ENCODE results near the gene MRTFB. TPM values are rescaled to one million over a fixed set of nuclear protein-coding genes. Genes with fewer than 3 reads are reported as not detected.

Gene MRTFB
- total and polyA plus RNA-seq, 5 donors, result 12.9 to 61.8 (median 44.8) TPM

GRCh38 chr16:14252860-14253259 lies 181.7 kb downstream of the MRTFB start:
- Histone ChIP-seq H3K27me3 (ENCODE audit: control insufficient read depth, insufficient read depth) (no peaks in the 10 kb centered on the region), H3K4me3 (ENCODE audit: low read length) (no peak overlapping the region), H3K9me3 (ENCODE audit: control insufficient read depth, low read length) (no peaks in the 10 kb centered on the region), H3K27ac (ENCODE audit: low read length) (no peak overlapping the region), H3K4me1 (ENCODE audit: control insufficient read depth, insufficient read depth, low read length) (no peaks in the 10 kb centered on the region)
- no peak for ATAC-seq
- intact Hi-C loops (cut with DNase I), result loop anchor here in 1 of 4 donors (10.0 kb wide), 1 partner anchor 282 kb away; no protein-coding TSS in a partner anchor
- no peak for DNase-seq

DNA sequence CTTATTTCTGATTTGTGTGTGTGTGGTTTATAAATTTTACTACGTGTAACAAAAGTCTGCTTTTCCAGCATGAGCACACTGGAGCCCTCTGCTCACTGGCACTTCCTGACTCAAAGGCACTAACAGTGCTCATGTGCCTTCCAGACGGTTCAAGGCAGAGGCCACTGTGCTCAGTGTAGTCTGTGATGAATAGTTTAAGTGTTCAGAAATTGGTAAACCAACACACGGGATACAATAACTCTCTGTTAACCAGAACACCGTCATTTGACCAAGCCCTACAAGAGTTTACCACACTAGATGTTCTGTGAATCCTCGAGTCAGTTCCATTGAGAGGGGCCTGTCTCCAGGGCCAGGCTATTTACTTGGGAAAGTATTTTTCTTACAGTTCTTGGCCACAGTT lies 191.9 kb downstream of the MRTFB start:
- no peaks in the 10 kb centered on the region for H3K9me3 ChIP-seq (ENCODE audit: control insufficient read depth, low read length)
- no peaks in the 10 kb centered on the region for H3K4me1 ChIP-seq (ENCODE audit: control insufficient read depth, insufficient read depth, low read length)
- 86% methylated on average over 5 of the region's 5 CpGs for WGBS
- DNase-seq (no peak), ATAC-seq (no peak)
- no peak overlapping the region for H3K27ac ChIP-seq (ENCODE audit: low read length)
- no peak overlapping the region for H3K4me3 ChIP-seq (ENCODE audit: low read length)
- intact Hi-C loops (cut with DNase I), result no loop called here
- H3K27me3 ChIP-seq (ENCODE audit: control insufficient read depth, insufficient read depth), result no peaks in the 10 kb centered on the region

- no peak for ATAC-seq
- intact Hi-C loops (cut with DNase I), result no loop called here
- Histone ChIP-seq H3K9me3 (ENCODE audit: control insufficient read depth, low read length) (no peaks in the 10 kb centered on the region), H3K4me3 (ENCODE audit: low read length) (no peak overlapping the region), H3K4me1 (ENCODE audit: control insufficient read depth, insufficient read depth, low read length) (no peaks in the 10 kb centered on the region), H3K27ac (ENCODE audit: low read length) (no peak overlapping the region), H3K27me3 (ENCODE audit: control insufficient read depth, insufficient read depth) (no peaks in the 10 kb centered on the region)
- peak in 1 of 3 donors; percentile 25 for DNase-seq
- WGBS, result 93% methylated on average over 8 of the region's 8 CpGs
Observed at GRCh38 chr16:14263769-14264168, 192.7 kb downstream of the MRTFB start.

- DNase-seq (no peak), ATAC-seq (no peak)
- Histone ChIP-seq H3K4me3 (ENCODE audit: low read length) (no peak overlapping the region), H3K27me3 (ENCODE audit: control insufficient read depth, insufficient read depth) (no peaks in the 10 kb centered on the region), H3K27ac (ENCODE audit: low read length) (no peak overlapping the region), H3K9me3 (ENCODE audit: control insufficient read depth, low read length) (no peaks in the 10 kb centered on the region), H3K4me1 (ENCODE audit: control insufficient read depth, insufficient read depth, low read length) (no peaks in the 10 kb centered on the region)
- 91% methylated on average over 3 of the region's 3 CpGs for WGBS
- intact Hi-C loops (cut with DNase I), result no loop called here
Observed at GRCh38 chr16:14264327-14264943, 193.3 kb downstream of the MRTFB start.

- DNase-seq (no peak), ATAC-seq (no peak)
- Histone ChIP-seq H3K4me1 (ENCODE audit: control insufficient read depth, insufficient read depth, low read length) (no peaks in the 10 kb centered on the region), H3K9me3 (ENCODE audit: control insufficient read depth, low read length) (no peaks in the 10 kb centered on the region), H3K27ac (ENCODE audit: low read length) (no peak overlapping the region), H3K4me3 (ENCODE audit: low read length) (no peak overlapping the region), H3K27me3 (ENCODE audit: control insufficient read depth, insufficient read depth) (no peaks in the 10 kb centered on the region)
- WGBS, result 96% methylated on average over 7 of the region's 7 CpGs
- intact Hi-C loops (cut with DNase I), result no loop called here
Observed at GRCh38 chr16:14268073-14268472, 197.0 kb downstream of the MRTFB start.

GRCh38 chr16:14275934-14276333 lies 204.8 kb downstream of the MRTFB start:
- Histone ChIP-seq H3K4me3 (ENCODE audit: low read length) (no peak overlapping the region), H3K27me3 (ENCODE audit: control insufficient read depth, insufficient read depth) (no peaks in the 10 kb centered on the region), H3K9me3 (ENCODE audit: control insufficient read depth, low read length) (no peaks in the 10 kb centered on the region), H3K27ac (ENCODE audit: low read length) (no peak overlapping the region), H3K4me1 (ENCODE audit: control insufficient read depth, insufficient read depth, low read length) (no peaks in the 10 kb centered on the region)
- DNase-seq (no peak), ATAC-seq (no peak)
- intact Hi-C loops (cut with DNase I), result no loop called here
- 97% methylated on average over 3 of the region's 3 CpGs for WGBS

DNA sequence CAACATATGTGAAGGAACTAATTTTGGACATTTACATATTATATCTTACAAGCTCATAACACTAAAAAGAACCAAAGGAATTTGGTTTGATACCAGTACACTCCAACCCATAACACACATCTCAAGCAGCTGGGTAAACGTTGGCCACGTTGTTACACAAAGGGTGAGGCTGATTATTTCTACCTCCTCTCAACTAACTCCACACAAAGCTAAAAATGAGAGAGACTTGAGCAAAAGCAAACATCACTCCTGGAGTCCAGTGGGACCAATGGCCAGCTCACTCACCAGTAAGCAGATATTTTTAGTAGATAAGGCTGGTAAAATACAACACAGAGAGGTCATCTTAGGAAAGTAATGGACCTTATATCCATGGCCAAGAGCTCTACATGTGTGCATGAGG lies 207.6 kb downstream of the MRTFB start:
- DNase-seq, result no peak

GRCh38 chr16:14280541-14280940 lies 209.4 kb downstream of the MRTFB start:
- intact Hi-C loops (cut with DNase I), result loop anchor here in 1 of 4 donors (10.0 kb wide), 1 partner anchor 356 kb away; the partner anchor contains the start of gene ERCC4
- H3K9me3 ChIP-seq (ENCODE audit: control insufficient read depth, low read length), result no peaks in the 10 kb centered on the region
- H3K4me3 ChIP-seq (ENCODE audit: low read length), result no peak overlapping the region
- no peaks in the 10 kb centered on the region for H3K27me3 ChIP-seq (ENCODE audit: control insufficient read depth, insufficient read depth)
- WGBS, result 78% methylated on average over 2 of the region's 2 CpGs
- no peak for DNase-seq
- H3K27ac ChIP-seq (ENCODE audit: low read length), result no peak overlapping the region
- no peaks in the 10 kb centered on the region for H3K4me1 ChIP-seq (ENCODE audit: control insufficient read depth, insufficient read depth, low read length)
- ATAC-seq, result no peak

More for the DNA sequence above, 207.6 kb downstream of the MRTFB start:
- Histone ChIP-seq H3K4me3 (ENCODE audit: low read length) (no peak overlapping the region), H3K9me3 (ENCODE audit: control insufficient read depth, low read length) (no peaks in the 10 kb centered on the region), H3K27ac (ENCODE audit: low read length) (no peak overlapping the region), H3K27me3 (ENCODE audit: control insufficient read depth, insufficient read depth) (no peaks in the 10 kb centered on the region), H3K4me1 (ENCODE audit: control insufficient read depth, insufficient read depth, low read length) (no peaks in the 10 kb centered on the region)
- no peak for ATAC-seq
- intact Hi-C loops (cut with DNase I), result no loop called here
- 36% methylated on average over 2 of the region's 2 CpGs for WGBS

GRCh38 chr16:14283786-14284185 lies 212.7 kb downstream of the MRTFB start:
- DNase-seq, result no peak
- Histone ChIP-seq H3K9me3 (ENCODE audit: control insufficient read depth, low read length) (no peaks in the 10 kb centered on the region), H3K27ac (ENCODE audit: low read length) (no peak overlapping the region), H3K27me3 (ENCODE audit: control insufficient read depth, insufficient read depth) (no peaks in the 10 kb centered on the region), H3K4me3 (ENCODE audit: low read length) (no peak overlapping the region), H3K4me1 (ENCODE audit: control insufficient read depth, insufficient read depth, low read length) (peaks cover 2% of the 10 kb centered on the region)
- 86% methylated on average over 7 of the region's 7 CpGs for WGBS
- intact Hi-C loops (cut with DNase I), result loop anchor here in 1 of 4 donors (10.0 kb wide), 1 partner anchor 359 kb away; the partner anchor contains the start of gene ERCC4
- ATAC-seq, result no peak

- Histone ChIP-seq H3K4me3 (ENCODE audit: low read length) (no peak overlapping the region), H3K27ac (ENCODE audit: low read length) (no peak overlapping the region), H3K4me1 (ENCODE audit: control insufficient read depth, insufficient read depth, low read length) (peaks cover 2% of the 10 kb centered on the region), H3K9me3 (ENCODE audit: control insufficient read depth, low read length) (no peaks in the 10 kb centered on the region), H3K27me3 (ENCODE audit: control insufficient read depth, insufficient read depth) (no peaks in the 10 kb centered on the region)
- intact Hi-C loops (cut with DNase I), result loop anchor here in 1 of 4 donors (10.0 kb wide), 1 partner anchor 360 kb away; the partner anchor contains the start of gene ERCC4
- ATAC-seq (no peak), DNase-seq (no peak)
- 79% methylated on average over 5 of the region's 5 CpGs for WGBS
Observed at GRCh38 chr16:14284371-14284770, 213.3 kb downstream of the MRTFB start.

GRCh38 chr16:14284930-14285512 lies 213.9 kb downstream of the MRTFB start:
- H3K9me3 ChIP-seq (ENCODE audit: control insufficient read depth, low read length), result peaks cover 3% of the 10 kb centered on the region
- under 1% methylated on average over 23 of the region's 23 CpGs for WGBS
- peak; percentile 71 to 76 for ATAC-seq
- peaks cover 2% of the 10 kb centered on the region for H3K4me1 ChIP-seq (ENCODE audit: control insufficient read depth, insufficient read depth, low read length)
- H3K4me3 ChIP-seq (ENCODE audit: low read length), result peak overlapping the region; percentile 96
- H3K27ac ChIP-seq (ENCODE audit: low read length), result peak overlapping the region; percentile 88
- peak in 2 of 3 donors; percentile 86 to 87 for DNase-seq
- intact Hi-C loops (cut with DNase I), result loop anchor here in 1 of 4 donors (10.0 kb wide), 1 partner anchor 360 kb away; the partner anchor contains the start of gene ERCC4
- no peaks in the 10 kb centered on the region for H3K27me3 ChIP-seq (ENCODE audit: control insufficient read depth, insufficient read depth)

Data from right cardiac atrium (tissue), 5 donors.